GM19025 (cell line): ENCODE results near the gene CHRNA10.

Experiments used
- ATAC-seq: cut with Tn5 transposase; IDR thresholded peaks from one replicate; pipeline ENCODE4 v1.9.1; 2021; ENCODE audit warnings: mild to moderate bottlenecking, low read depth, moderate library complexity; ENCODE audit not compliant: unreplicated experiment

Gene CHRNA10

DNA sequence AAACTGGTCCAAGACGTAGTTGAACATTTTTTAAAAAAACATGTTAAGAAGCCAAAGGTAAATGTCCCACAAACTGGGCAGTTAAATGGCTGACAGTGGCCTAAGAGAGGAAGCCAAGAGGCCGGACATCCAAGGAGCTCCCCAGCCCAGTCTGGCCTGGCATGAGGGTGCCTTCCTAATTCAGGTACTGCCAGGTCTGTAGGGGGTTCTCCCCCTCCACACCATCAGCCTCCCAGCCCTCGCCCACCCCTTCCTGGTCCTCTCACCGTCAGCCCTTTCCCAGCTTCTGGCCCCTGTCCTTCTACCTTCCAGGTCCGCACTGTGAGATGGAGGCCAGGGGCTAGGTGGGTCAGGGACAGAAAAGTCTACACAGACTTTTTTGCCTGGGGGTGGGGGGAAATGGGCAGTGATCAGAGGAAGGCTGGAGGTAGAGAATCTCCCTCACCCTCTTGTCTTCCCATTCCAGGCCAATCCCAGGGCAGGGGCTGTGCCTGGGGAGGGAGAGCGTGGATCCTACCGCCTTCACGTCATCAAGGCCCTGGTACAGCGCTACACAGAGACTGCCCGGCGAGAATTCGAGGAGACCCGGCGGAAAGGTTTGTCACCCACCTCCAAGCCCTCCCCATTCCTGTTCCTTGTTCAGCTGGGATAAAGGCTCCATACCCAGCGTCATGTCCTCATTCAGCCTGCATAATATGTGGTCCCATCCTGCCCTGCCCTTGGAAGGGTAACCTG, 35.4 kb downstream of the CHRNA10 start:
- no peak for ATAC-seq

DNA sequence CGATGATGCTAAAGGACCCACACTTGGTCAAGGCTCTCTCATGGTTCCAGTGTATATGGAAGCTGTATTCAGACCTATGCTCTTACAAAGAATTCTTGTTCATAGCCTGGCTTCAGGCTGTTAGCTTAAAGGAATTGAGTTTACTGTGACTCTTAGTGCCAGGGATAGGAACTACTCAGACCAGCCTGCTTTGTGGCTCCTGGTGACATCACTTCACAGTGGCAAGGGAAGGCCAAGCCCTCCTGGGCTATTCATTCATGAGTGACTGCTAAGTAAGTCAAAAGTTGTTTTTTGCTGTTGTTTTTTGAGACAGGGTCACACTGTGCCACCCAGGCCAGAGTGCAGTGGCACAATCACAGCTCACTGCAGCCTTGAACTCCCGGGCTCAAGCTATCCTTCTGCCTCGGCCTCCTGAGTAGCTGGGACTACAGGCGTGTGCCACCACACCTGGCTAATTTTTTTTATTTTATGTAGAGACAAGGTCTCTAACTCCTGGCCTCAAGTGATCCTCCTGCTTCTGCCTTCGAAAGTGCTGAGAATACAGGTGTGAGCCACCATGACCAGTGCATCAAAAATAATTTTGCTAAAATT, 39.0 kb downstream of the CHRNA10 start:
- no peak for ATAC-seq

DNA sequence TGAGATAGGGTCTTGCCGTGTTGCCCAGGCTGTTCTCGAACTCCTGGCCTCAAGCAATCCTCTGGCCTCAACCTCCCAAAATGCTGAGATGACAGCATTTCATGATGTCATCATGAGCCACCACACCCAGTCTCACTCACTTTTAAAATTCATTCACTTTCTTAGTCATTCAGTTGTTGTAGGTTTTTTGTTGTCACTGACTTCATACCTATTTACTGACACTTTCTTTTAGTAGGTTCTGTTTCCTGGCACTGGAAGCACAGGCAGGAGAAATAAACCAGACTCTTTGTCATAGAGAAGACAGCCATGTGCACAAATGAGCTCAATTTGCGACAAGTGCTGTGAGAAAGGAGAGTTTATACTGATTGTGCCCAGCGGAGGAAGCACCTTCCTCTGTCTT, 39.9 kb downstream of the CHRNA10 start:
- ATAC-seq = no peak

DNA sequence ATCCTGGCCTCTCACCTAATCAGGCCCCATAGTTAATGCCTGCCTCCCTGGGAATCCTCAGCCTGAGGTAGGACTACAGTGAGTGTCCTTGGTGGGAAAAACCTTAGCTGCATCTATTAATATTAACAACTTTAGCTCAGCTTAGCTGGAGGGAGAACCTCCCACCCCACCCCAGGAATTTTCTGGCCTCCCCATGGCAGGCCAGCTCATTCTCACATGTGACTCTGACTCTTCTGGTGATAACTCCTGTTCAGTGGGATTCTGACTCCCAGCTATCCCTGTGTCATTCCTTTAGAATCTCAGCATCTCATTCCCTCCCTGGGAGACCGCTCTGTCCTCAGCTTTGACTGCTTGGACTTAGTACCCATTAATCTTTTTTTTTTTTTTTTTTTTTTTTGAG, 43.9 kb downstream of the CHRNA10 start:
- no peak for ATAC-seq

DNA sequence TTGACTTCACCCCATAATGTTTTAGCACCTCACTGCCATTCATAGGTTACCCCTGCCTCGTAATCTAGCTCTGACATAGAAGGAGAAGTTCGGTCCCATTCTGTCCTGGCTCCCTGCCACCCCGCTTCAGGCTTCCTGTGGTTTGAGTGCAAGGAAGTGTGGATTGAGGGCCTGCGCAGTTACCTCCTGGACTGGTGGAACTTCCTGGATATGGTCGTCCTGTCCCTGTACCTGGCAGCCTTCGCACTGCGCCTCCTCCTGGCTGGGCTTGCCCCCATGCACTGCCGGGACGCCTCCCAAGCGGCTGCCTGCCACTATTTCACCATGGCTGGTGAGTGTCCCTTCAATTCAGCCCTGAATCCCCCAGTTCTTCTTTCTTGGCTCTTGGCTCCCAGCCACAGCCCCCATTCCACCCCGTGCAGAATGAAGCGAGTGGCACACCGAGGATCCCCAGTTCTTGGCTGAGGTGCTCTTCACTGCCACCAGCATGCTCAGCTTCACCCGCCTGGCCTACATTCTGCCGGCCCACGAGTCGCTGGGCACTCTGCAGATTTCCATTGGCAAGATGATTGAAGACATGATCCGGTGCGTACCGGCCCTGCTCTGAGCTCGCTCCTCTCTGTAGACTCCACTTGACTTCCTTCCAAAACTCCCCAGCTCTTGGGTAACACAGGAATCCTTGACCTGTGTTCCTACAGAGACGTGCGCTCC, 44.8 kb downstream of the CHRNA10 start:
- ATAC-seq = no peak

DNA sequence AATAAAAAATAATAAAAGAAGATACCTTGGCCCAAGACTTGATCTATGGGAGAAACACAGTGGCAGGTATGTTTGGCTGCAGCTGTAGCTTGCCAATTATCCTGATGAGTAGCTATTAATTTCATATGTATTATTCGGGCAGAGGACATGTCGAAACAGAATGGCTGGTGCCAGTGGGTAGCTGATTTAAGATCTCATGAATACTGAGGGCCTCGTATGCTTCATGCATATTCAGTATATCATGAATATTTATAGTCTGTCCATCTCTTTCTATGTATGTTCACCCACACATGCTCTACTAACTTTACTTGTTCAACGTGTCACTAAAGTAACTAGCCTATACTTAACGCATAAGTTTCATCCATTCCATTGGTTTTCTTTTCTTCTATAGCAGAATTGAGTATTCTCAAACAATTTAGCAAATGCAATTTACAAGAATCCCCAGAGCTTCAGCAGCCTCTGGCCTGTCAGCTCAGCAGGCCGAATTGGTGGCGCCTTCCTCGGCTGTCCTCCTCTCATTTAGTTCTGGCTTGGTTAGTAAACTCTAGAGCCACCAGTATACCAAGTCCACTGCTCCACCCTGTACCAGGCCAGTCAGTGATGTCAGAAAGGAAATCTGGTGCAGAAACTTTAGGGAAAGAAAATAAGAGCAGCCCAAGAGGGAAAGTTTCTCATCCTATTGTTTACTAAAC, 47.3 kb downstream of the CHRNA10 start:
- ATAC-seq = no peak

DNA sequence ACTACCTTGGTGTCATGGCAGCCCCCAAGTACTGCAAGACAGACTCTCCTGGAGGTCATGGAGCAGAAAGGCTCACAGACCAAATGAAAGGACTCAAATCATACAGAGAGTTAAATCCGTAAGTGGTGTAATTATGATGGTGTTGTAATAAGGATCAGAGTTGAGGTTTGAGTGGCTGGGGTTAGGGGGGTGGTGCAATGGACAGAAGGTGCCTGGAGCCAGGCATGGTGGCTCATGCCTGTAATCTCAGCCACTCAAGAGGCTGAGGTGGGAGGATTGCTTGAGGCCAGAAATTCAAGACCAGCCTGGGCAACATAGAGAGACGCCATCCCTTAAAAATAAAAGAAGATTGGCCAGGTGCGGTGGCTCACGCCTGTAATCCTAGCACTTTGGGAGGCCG, 48.1 kb downstream of the CHRNA10 start:
- no peak for ATAC-seq

DNA sequence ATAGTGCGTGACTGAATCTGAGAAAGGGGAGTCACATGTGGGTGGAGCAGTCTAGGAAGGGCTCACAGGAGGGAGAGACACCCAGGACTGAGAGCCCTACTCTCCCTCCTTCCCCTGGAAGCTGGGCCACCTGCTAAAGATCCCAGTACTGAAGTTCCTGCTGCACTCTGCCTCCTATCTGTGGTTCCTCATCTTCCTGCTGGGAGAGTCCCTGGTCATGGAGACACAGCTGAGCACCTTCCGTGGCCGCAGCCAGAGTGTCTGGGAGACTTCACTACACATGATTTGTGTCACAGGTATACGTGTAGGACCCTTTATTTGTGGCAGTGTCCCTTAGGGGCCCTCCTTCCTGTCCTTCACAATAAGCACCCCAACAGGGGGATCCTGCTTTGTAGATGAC, 48.7 kb downstream of the CHRNA10 start:
- ATAC-seq = no peak

DNA sequence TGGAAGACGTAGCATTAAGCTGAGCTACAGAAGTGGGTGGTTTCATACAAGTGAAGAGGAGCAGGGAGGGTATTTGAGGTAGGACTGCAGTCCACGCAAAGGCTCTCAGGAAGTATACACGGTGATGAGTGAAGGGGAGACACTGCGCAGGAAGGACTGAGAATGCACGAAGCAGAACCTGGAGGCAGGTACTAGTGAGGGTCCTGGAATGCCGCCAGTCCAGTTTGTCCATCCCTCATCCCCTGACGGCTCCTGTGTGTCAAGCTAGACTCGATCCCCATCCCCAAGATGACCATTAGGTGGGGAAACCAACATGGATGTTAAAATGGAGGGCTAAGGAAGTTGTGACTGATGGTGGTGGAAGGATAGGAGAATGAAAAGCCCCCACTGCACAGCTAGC, 53.2 kb downstream of the CHRNA10 start:
- ATAC-seq = no peak

DNA sequence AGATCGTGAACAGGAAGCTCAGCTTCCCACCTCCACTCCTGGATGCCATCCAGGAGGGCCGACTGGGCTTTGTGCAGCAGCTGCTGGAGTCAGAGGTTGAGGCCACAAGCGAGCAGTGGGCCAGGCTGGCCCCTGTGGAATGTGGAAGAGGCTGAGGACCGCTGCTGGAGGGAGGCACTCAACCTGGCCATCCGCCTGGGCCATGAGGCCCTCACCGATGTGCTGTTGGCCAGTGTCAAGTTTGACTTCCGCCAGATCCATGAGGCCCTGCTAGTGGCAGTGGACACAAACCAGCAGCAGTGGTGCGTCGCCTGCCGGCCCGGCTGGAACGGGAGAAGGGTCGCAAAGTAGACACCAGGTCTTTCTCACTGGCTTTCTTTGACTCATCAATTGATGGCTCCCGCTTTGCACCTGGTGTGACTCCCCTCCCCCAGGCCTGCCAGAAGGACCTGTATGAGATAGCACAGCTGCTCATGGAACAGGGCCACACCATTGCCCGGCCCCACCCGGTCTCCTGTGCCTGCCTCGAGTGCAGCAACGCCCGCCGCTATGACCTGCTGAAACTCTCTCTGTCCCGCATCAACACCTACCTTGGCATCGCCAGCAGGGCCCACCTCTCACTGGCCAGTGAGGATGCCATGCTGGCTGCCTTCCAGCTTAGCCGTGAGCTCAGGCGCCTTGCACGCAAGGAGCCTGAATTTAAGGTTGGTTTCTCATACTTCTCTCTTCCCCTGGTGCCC, 54.3 kb downstream of the CHRNA10 start:
- ATAC-seq = no peak

DNA sequence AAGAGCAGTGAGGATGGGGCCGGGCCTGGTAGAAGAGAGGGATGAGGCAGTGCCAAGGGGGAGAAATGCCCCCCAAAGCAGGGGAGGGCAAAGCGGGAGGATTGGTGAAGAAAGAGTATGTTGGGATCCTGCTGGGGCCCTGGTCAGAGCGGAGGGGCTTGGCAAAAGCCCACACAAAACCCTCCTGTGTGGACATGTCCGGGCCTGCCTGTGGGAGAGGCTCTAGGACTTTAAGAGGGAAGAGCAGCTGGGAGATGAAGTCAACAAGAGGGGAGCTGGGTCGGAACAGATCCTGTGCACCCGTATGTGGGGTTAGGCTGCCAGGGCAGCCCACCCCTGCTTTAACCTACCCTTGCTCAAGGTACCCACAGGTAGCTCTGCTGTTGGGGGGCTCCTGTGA, 55.2 kb downstream of the CHRNA10 start:
- ATAC-seq = no peak
